Ovary (tissue), 3 donors: Measurements from ENCODE around the gene C20orf202.

Experiments
- CTCF ChIP-seq, 3 donors: fragments of 450-650 bp in 2 of 3; fragments of 200-600 bp in 1 of 3; IDR thresholded peaks; one replicate each; pipeline versions ENCODE4 v1.5.1 to v1.8.0; 2016 to 2022; ENCODE audit warnings: antibody characterized with exemption in 3 of 3, mild to moderate bottlenecking in 1 of 3
- POLR2A ChIP-seq: fragments of 450-650 bp; IDR thresholded peaks from one replicate; pipeline ENCODE4 v1.6.1; 2017; ENCODE audit warnings: antibody characterized with exemption, mild to moderate bottlenecking, moderate library complexity
- donor health status: DM: no; HTN: no; CAD: no.

GRCh38 chr20:1203630-1204029 is 376 bp downstream of the C20orf202 start:
- TF ChIP-seq CTCF (IDR thresholded peaks at IDR 0.05) (no peak), POLR2A (no peak)
